Keratinocyte (primary cell): ENCODE results near the gene PCDH1. TPM values are rescaled to one million over a fixed set of nuclear protein-coding genes. Genes with fewer than 3 reads are reported as not detected.
A peak's percentile ranks its signal among the peaks of the same experiment; 100 is the strongest.

Experiments used
- DNase-seq: peaks from one replicate; pipeline ENCODE4 v3.0.0-alpha.2; 2011; ENCODE audit warnings: low read depth, missing footprints, low spot score
- FAIRE-seq: peaks from 2 replicates; lab custom pipeline; 2011; peaks lifted over from hg19 to GRCh38; lab: Jason Lieb, UNC
- H2AFZ ChIP-seq: 2 replicates; pipeline ENCODE4 v1.6.0; 2012; ENCODE audit warnings: low read length, control low read depth, inconsistent platforms; ENCODE audit not compliant: control insufficient read depth
- H3K27ac ChIP-seq: 2 replicates; pipeline ENCODE4 v1.5.1; 2011; ENCODE audit warnings: low read length; ENCODE audit not compliant: control insufficient read depth, insufficient read depth
- H3K27me3 ChIP-seq: 3 replicates; pipeline ENCODE4 v1.6.0; 2011; ENCODE audit warnings: low read length; ENCODE audit not compliant: control insufficient read depth, insufficient read depth; ENCODE audit errors: extremely low read depth
- H3K36me3 ChIP-seq, 2 experiments: 2 replicates in 1 of 2; 3 replicates in 1 of 2; pipeline ENCODE4 v1.5.1; 2011; ENCODE audit warnings: low read length in 2 of 2, mild to moderate bottlenecking in 1 of 2; ENCODE audit not compliant: control insufficient read depth in 2 of 2, insufficient read depth in 2 of 2; ENCODE audit errors: extremely low read depth in 1 of 2
- H3K4me1 ChIP-seq: 3 replicates; pipeline ENCODE4 v1.5.1; 2011; ENCODE audit warnings: low read length; ENCODE audit not compliant: control insufficient read depth, insufficient read depth; ENCODE audit errors: extremely low read depth
- H3K4me2 ChIP-seq: 3 replicates; pipeline ENCODE4 v1.6.0; 2011; ENCODE audit warnings: low read depth, low read length; ENCODE audit not compliant: control insufficient read depth, insufficient read depth; ENCODE audit errors: extremely low read depth
- H3K4me3 ChIP-seq, 3 experiments: fragments of 200-600 bp in 1 of 3; sonication (generic) in 1 of 3; 2 replicates in 2 of 3; 3 replicates in 1 of 3; pipeline ENCODE4 v1.5.1; 2011 to 2016; ENCODE audit warnings: low read length in 3 of 3, mild to moderate bottlenecking in 3 of 3, control low read depth in 2 of 3, inconsistent platforms in 1 of 3, low read depth in 1 of 3, mixed read lengths in 1 of 3, mixed run types in 1 of 3, moderate library complexity in 1 of 3; ENCODE audit not compliant: control insufficient read depth in 2 of 3, insufficient read depth in 2 of 3; ENCODE audit errors: extremely low read depth in 1 of 3
- H3K79me2 ChIP-seq: 2 replicates; pipeline ENCODE4 v1.6.0; 2012; ENCODE audit warnings: low read length; ENCODE audit not compliant: control insufficient read depth, insufficient read depth
- H3K9ac ChIP-seq: 3 replicates; pipeline ENCODE4 v1.6.0; 2011; ENCODE audit warnings: low read length; ENCODE audit not compliant: control insufficient read depth, insufficient read depth; ENCODE audit errors: extremely low read depth
- H3K9me1 ChIP-seq: 3 replicates; pipeline ENCODE4 v1.6.0; 2011; ENCODE audit warnings: low read length; ENCODE audit not compliant: control insufficient read depth, insufficient read depth; ENCODE audit errors: extremely low read depth
- H3K9me3 ChIP-seq: 2 replicates; pipeline ENCODE4 v1.5.1; 2012; ENCODE audit warnings: low read depth, low read length; ENCODE audit not compliant: control insufficient read depth
- H4K20me1 ChIP-seq: 3 replicates; pipeline ENCODE4 v1.6.0; 2011; ENCODE audit warnings: low read length; ENCODE audit not compliant: control insufficient read depth, insufficient read depth; ENCODE audit errors: extremely low read depth
- EZH2 ChIP-seq: IDR thresholded peaks from one replicate; pipeline ENCODE4 v1.6.1; 2012; ENCODE audit warnings: inconsistent platforms, mild to moderate bottlenecking, low read length, moderate library complexity
- dilution Hi-C: fragments of 300-500 bp; cut with MboI; formaldehyde crosslinking; loops from one replicate; pipeline ENCODE4 v1.7.0; 2020; ENCODE audit warnings: low sequenced_read_pairs; ENCODE audit not compliant: extremely low pct_ligation_motif_present
- polyA plus RNA-seq, 5 experiments: library from polyadenylated mRNA; depleted of rRNA in 3 of 5; stranded (reverse) in 3 of 5; stranded (forward) in 1 of 5; unstranded in 1 of 5; fragments of >200 nt; gene quantifications; 1 replicate in 1 of 5; 2 replicates in 3 of 5; 3 replicates in 1 of 5; pipeline versions ENCODE4 v1.2.1 to v1.2.3, GENCODE V29; 2011 to 2012; ENCODE audit warnings: missing spikeins in 2 of 5, low read depth in 1 of 5, low replicate concordance in 1 of 5
- TF ChIP-seq, protein P1 (sequence below), 3 experiments: IDR thresholded peaks in 1 of 3; conservative IDR thresholded peaks in 1 of 3; optimal IDR thresholded peaks in 1 of 3; 2 replicates in 2 of 3; 3 replicates in 1 of 3; pipeline versions ENCODE3 to v1.5.1; 2011; ENCODE audit warnings: low read length in 3 of 3, mild to moderate bottlenecking in 3 of 3, moderate library complexity in 2 of 3, control low read depth in 1 of 3, inconsistent platforms in 1 of 3; ENCODE audit not compliant: insufficient read depth in 2 of 3; ENCODE audit errors: extremely low read depth in 1 of 3

Gene PCDH1
- polyA plus RNA-seq, 1 donor (not counting 4 experiments of a cell fraction or from before 2014, with no cell fraction given), result 10.0 TPM

DNA sequence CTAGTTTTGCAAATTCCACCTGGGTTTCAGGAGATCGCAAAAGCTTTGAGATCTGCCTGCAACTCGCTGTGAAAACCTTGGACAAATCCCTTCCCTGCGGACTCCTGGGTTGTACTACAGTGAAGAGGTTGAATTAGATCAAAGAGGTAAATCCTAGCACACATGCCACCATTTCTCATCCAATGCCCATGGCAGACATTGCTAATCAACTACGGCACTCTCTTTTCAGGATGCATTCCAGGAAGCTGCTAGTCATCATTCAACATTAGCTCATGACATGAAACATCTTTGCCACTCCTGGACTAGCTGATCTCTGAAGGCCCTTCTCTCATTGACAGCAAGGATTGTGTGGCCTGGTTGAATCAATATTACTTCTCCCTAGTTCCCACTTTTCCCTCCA is 46.1 kb downstream of the PCDH1 start:
- H4K20me1 ChIP-seq, result no peaks in the 10 kb centered on the region
- H3K9ac ChIP-seq, result no peak overlapping the region
- no peak overlapping the region for H3K4me3 ChIP-seq
- H3K9me3 ChIP-seq, result no peaks in the 10 kb centered on the region
- H3K27ac ChIP-seq, result no peak overlapping the region
- DNase-seq (no peak), FAIRE-seq (peak; percentile 84)
- H3K4me1 ChIP-seq, result peaks cover 16% of the 10 kb centered on the region
- no peak for TF ChIP-seq EZH2
- TF ChIP-seq, protein P1, sequence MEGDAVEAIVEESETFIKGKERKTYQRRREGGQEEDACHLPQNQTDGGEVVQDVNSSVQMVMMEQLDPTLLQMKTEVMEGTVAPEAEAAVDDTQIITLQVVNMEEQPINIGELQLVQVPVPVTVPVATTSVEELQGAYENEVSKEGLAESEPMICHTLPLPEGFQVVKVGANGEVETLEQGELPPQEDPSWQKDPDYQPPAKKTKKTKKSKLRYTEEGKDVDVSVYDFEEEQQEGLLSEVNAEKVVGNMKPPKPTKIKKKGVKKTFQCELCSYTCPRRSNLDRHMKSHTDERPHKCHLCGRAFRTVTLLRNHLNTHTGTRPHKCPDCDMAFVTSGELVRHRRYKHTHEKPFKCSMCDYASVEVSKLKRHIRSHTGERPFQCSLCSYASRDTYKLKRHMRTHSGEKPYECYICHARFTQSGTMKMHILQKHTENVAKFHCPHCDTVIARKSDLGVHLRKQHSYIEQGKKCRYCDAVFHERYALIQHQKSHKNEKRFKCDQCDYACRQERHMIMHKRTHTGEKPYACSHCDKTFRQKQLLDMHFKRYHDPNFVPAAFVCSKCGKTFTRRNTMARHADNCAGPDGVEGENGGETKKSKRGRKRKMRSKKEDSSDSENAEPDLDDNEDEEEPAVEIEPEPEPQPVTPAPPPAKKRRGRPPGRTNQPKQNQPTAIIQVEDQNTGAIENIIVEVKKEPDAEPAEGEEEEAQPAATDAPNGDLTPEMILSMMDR (optimal IDR thresholded peaks at IDR 0.05 in 1 of 3, IDR thresholded peaks at IDR 0.05 in 1 of 3, conservative IDR thresholded peaks at IDR 0.05 in 1 of 3; ENCODE audit: extremely low read depth in 1 of 3, insufficient read depth in 2 of 3, low read length in 3 of 3), result no peak
- dilution Hi-C loops, result no loop called here
- no peaks in the 10 kb centered on the region for H3K9me1 ChIP-seq
- no peaks in the 10 kb centered on the region for H3K79me2 ChIP-seq
- no peak overlapping the region for H2AFZ ChIP-seq
- no peaks in the 10 kb centered on the region for H3K36me3 ChIP-seq
- no peaks in the 10 kb centered on the region for H3K27me3 ChIP-seq
- H3K4me2 ChIP-seq, result no peak overlapping the region

DNA sequence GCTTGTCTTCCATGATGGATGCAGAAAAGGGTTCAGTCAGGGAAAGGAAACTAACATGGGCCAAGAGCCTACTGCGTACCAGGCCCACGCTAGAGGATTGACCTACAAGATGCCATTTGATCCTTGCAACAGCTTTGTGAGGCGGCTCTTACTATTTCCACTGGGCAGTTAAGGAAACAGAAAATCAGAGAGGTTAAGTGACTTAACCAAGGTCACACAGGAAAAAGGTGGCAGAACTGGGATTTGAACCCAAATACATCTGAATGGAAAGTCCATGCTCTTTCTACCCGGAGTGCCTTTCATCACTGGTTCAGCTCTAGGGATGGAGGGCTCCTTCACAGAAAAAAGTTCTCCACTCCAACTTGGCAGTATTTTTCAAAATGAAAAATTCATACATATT is 50.0 kb downstream of the PCDH1 start:
- no peaks in the 10 kb centered on the region for H4K20me1 ChIP-seq
- H3K79me2 ChIP-seq, result no peaks in the 10 kb centered on the region
- no peaks in the 10 kb centered on the region for H3K36me3 ChIP-seq
- peaks cover 10% of the 10 kb centered on the region for H3K27me3 ChIP-seq
- no peaks in the 10 kb centered on the region for H3K9me3 ChIP-seq
- no peak overlapping the region for H3K27ac ChIP-seq
- H3K4me2 ChIP-seq, result no peak overlapping the region
- no peak for FAIRE-seq
- peaks cover 8% of the 10 kb centered on the region for H3K4me1 ChIP-seq
- H3K9me1 ChIP-seq, result no peaks in the 10 kb centered on the region
- no peak for DNase-seq
- dilution Hi-C loops, result no loop called here
- H3K4me3 ChIP-seq, result no peak overlapping the region
- no peak overlapping the region for H3K9ac ChIP-seq
- H2AFZ ChIP-seq, result no peak overlapping the region
- TF ChIP-seq EZH2, result no peak
- TF ChIP-seq, protein P1 (optimal IDR thresholded peaks at IDR 0.05 in 1 of 3, IDR thresholded peaks at IDR 0.05 in 1 of 3, conservative IDR thresholded peaks at IDR 0.05 in 1 of 3; ENCODE audit: extremely low read depth in 1 of 3, insufficient read depth in 2 of 3, low read length in 3 of 3), result no peak
